ENCODE results near the gene VOPP1.
A peak's percentile ranks its signal among the peaks of the same experiment; 100 is the strongest.
"Not testable (repeated sequence)": the region's sequence is repeated elsewhere in the genome, so short reads cannot be mapped to it uniquely, and the experiment has no call there.

The VOPP1 gene, protein sequence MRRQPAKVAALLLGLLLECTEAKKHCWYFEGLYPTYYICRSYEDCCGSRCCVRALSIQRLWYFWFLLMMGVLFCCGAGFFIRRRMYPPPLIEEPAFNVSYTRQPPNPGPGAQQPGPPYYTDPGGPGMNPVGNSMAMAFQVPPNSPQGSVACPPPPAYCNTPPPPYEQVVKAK

DNA sequence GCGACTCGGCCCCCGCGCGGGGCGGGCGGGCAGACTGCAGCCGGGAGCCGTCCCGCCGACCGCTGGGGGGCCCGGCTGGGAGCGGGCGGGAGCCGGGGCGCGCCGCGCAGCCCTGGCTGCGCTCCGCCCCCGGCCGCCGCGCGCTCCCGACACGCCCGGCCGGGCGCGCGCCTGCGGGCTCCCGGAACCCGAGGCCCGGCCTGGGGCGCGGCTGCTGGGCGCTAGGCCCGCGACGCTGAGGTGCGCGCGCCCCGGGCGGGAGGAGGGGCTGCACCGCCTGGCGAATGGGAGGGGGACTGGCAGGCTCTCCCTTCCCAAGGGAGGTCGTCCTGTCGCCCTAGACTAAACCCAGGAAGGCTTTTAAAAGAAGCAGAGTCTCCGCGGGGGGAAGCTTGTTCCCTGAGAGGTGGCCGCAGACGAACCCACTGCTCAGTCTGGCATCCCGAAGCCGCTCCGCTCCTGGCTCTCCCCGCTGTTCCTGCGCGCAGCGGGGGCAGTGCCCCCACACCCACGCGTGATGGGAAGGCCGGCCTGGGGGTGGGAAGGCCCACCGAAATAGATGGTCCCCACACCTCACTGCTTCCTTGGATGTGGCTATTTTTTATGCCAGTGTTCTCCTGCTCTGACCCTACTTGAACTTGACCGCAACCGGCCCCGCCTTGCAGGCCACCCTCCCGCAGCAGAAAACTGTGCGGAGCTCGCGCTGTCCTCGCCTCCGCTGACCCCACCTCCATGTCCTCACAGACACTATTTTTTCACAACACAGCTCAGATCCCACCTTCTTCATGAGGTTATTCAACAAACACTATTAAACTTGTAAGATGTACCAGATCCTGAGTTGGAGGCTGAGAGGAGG, at the start of gene VOPP1:
Gene VOPP1 (minus strand): TSS at position 125 of the 856 bp plus-strand sequence. CDS start 178 bp downstream, outside the sequence.
- peak; percentile 91 for DNase-seq

DNA sequence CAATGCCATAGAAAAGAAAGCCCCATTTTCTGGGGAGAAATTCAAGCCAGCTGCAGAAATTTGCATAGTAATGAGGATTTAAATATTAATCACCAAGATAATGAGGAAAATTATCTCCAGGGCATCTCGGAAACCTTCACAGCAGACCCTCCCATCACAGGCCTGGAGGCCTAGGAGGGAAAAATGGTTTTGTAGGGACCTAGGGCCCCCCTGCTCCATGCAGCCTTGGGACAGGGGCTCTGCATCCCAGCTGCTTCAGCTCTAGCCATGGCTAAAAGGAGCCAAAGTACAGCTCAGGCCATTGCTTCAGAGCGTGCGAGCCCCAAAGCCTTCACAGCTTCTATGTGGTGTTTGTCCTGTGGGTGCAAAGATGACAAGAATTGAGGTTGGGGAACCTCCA, 46.6 kb upstream of the VOPP1 start:
- DNase-seq = no peak

DNA sequence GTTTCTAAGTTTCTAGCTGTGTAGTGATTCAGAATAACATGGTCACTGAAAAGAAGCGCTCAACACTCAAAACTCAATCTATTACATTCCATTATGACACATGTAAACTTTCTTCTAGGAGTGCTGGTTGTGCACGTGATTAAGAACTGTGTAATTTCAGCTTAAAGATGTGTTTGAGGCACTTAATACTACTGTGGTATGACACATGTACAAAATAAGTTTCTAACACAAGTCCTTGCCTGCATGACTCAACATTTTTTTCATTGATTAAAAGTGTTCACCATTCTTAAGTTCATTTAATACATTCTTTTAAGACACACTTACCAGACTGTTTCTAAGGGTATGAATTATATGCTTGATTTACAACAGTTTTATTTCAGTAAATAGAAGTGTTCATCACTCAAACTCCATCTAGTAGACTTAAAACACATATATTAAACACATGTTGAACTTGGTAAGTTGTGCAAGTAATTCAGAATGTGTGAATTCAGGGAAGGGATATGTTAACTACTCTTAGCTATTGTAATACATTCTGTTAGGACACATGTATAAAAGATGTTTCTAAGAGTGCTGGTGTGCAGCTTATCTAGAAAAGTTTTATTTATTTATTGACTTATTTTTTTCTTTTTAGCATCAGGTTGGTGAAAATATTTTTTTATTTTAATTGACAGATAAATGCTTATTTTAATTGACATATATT, 42.2 kb upstream of the VOPP1 start:
- DNase-seq = not testable (repeated sequence)

DNA sequence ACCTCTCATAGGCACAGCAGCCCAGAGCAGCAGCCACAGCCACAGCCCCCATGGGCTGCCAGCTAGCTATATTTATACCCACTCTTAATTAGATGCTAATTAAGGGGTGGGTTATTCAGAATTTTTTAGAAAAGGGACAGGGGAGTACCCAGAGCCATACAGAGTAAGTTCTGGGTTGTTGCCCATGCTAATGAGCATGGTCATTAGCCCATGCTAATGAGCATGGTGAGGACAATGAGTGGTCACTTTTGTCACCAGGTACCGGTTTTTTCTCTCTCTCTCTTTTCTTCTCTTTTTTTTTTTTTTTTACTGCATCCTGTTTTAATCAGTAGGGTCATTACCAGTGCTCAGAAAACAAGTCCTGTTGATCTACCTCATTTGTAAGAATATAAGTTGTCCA, 37.4 kb upstream of the VOPP1 start:
- not testable (repeated sequence) for DNase-seq

DNA sequence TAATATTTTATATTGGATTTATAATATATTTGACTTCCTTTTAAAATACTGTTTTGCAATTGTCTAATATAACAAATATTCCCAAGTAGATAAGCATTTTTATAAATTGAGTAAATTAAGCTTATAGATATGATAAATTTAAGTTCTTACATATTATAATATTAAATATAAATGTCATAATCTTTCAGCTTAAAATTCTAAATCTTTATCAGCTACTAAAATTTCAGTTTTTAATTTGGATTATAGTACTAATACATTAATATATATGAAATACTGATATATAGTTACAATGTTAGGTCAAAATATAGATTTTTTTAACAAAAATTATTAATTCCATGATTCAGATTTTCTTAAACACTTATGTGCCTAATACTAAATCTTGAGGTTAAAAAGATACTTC, 33.4 kb upstream of the VOPP1 start:
- DNase-seq = not testable (repeated sequence)

DNA sequence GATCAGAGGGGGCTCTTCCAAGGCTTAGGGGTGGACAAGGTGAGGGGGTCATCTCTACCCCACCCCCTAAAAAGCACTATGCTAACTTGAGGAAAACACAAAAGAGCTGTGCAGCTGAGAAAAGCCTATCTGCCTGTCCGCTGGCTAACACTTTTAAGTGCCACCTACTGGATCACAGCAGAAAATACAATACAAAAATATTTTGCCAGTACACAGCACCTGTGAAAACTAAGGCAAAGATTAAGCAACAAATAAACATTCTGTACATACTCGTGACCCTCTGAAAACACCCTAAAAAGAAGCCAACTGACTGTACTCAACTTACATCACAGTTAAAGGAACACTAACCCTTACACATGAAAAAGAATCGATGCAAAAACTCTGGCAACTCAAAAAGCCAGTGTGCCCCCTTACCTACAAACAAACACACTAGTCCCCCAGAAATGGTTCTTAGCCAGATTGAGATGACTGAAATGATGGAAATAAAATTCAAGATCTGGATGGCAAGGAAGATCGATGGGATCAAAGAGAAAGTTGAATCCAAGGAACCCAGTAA, 25.7 kb upstream of the VOPP1 start:
- not testable (repeated sequence) for DNase-seq

DNA sequence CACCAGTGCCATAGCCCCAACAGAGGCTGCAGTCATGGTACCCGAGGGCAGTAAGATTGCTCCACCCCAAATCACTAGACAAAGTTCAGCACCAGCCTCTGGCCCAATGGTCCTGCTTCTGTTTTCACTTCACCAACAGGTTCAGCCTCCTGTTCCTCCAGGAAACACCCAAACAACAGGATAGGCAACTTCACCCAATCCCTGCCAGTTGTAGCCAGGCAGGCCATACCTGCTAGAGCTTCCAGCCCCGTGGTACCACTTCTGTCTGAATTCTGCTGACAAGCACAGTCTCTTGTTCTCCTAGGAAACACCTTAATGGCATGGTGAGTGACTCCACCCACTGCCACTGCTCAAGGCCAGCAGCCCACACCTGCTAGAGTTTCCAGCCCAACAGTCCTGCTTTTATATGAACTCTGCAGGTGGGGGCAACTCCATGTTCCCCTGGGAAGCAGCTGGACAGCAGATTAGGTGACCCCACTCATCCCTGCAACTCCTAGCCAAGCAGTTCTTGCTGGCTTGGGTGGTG, 25.0 kb upstream of the VOPP1 start:
- not testable (repeated sequence) for DNase-seq

DNA sequence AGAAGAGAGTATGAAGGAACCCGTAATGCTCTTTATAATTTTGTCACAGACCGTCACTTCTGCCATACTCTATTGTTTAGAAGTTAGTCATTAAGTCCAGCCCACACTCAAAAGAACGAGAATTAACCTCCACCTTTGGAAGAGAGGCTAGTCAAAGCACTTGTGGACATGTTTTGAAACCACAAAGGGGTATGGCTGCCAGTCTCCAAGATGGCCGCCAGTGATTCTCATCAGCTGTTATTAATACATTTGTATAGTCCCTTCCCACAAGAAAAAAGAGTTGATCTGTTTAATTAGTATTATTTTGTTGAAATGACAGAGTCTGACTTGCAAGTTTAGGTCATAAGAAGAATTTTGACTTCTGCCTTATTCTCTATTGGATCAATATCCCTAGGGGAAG, 23.2 kb upstream of the VOPP1 start:
- DNase-seq = no peak

DNA sequence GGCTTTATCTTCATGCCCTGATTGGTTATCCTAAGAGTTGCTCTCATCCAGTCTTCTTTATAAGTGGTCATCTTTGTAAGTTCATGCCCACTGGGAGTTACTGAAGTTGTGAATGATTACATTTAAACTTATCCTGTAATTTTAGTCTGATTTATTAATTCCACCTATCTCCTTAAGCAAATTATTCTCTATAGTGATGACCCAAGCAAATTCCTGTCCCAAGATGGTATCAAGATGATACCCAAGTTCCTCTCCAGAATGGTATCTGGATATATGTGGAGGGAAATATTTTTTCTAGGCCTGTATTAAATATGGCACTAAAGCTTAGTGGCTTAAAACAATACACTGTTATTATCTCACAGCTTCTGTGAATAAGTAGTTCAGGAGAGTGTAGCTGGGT, 22.6 kb upstream of the VOPP1 start:
- no peak for DNase-seq

DNA sequence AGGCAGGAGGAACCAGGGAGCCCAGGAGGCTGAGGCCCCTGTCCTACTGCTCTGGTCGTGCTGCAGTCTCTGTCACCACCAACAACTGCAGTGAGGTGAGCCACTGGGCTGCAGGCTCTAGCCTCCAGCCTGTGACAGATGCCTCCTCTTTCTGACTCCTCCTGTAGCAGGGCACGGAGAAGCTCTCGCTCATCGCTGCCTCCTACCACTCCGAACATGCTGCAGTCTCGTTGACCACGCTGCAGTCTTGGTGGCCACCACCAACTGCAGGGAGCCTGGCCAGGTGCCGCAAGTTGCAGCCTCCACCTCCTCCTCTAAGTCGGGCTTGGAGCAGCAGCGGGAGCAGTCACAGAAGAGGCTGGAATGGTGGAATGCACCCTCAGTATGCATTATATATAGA, 22.1 kb upstream of the VOPP1 start:
- no peak for DNase-seq

DNA sequence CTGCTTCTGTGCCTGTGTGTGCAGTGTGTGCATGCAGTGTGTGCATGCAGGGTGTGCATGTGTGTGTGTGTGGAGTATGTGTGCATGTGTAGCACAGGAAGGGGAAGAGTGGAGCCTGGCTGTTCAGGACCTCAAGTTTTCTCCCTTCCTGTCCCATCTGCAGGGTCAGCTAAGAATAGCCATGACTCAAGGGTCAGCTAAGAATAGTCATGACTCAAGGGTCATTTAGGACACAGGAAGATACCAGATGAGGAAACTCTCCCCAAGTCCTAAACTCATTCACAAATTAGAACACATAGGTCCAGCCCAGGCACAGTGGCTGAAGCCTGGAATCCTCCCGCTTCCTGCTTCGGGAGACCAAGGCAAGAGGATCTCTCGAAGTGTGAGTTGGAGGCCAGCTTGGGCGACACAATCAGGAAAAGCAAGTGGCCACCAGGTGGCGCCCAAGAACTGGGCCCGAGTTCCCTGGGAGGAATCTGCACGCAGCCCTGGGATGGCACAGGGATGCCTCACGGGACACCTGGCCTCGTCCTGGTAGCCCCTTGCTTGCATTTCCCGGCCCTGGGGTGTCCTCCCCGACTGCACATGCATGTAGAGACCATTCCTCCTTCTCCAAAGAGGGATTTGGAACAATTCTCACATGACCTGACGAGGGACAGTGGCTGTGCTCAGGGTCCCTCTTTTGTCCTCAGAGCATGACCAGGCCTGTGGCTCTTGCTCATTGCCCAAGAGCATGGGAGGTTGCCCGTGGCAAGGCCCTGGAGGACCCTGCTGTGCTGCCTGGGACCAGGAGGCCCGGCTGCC, 21.4 kb upstream of the VOPP1 start:
- peak; percentile 54 for DNase-seq

DNA sequence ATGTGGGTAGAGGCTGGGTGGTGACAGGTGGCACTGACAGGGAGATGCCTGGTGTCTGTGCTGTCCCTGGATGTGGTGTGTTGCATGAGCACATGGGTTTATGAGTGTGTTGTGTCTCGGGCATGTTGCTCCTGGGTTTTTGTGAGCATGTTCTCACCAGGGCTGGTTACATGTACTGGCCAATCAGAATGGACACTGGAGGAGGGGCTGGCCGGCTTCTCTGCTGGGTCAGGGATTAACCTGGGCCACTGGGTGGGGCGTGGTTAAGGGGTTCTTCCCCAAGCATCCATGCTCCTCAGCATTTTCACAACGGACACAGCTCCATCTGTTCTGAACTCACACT, 20.8 kb upstream of the VOPP1 start:
- DNase-seq = no peak

DNA sequence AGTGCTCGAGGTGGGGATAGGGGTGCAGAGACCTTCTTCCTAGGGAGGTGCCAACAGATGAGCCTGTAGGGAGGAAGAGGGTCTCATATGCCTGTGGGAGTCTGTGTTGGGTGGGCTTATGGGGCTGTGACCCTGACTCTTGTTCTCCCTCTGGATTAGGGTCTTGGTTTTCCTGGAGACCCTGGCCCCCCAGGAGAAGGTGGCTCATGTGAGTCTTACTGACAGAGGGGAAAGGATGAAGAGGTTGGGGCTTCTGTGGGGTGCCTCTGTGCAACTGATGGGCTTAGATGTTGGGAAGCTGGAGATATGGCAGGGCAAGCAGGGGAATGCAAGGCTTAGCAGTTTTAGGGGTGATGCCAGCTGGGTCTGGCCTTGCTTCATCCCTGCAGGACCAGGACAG, 20.2 kb upstream of the VOPP1 start:
- DNase-seq = no peak

DNA sequence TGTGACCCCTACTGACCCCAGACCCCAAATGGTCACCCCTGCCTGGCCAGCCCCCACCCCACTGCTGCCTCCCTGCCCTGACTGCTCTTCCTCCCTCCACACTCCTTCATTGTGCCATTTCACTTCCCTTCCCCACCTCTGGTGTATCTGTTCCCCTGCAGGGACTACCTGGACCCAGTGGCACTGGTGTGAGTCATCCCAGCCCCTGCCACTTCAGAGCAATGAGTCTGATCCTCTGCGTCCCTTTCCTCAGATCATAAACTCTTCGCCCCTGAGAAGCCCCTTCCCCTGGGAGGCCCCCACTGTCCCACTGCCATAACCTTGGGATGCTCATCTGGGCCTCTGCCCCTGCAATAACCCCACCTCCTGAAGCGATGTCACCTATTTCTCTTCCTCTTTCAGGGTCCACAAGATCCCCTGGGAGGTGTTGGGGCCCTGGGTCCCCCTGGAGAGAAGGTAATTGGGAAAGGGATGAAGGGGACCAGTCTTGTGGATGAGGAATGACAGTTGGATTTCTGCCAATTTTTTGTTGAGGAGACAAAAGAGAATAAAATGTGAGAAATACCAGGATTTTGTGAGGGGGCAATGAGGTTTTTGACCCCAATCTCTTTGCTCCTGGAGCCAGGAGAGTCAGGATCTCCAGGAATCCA, 19.1 kb upstream of the VOPP1 start:
- DNase-seq = no peak

DNA sequence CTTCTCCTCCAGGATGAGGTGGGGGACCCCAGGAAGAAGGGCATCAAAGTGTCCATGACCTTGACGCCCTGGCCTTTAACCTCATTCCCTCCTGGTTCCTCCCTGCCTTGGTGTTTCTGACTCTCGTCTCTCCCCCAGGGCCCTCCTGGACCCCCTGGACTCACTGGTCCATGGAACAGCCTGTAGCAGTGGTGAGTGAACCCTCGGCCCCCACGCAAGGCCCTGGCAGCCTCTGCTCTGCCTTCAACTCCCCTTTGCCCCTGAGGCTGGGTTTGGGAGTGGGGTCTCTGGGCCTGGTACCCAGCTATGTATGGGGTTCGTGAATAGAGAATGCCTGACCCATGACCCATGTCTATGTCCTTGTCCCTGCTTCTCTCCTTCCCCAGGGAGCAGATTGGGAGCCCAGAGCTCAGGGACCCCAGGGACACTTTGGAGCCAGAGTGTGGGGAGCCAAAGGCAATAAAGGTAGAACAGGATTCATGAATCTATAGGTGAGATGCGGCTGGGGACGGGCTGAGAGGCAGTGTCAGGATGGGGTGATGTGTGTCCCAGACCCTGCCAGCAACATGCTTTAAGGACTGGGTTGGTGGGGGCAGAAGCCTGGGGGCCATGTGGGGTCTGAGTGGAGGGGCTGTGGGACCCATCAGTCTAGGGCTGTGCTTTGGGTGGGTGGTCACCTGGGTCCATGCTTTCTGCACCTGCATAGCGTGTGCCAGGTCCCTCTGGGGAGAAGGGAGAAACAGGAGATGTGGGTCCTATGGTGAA, 18.4 kb upstream of the VOPP1 start:
- DNase-seq = no peak

DNA sequence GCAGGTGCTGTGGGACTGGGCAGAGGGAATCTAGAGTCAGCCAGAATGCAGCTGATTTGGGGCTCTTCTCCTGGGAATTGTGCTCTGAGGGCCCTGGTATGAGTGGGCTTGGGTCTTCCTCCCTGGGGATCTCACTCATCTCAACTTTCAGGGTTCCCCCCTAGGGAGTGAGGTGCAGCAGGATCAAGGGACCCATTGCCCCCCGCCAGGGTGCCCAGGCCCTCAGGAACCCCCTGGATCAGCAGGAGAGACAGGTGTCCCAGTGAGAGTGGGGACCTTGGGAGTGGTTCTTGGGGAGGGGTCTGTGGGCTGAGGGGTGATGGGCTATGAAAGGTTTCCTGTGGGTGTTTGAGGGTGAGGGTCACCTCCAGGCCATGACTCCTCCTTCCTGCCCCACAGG, 17.6 kb upstream of the VOPP1 start:
- no peak for DNase-seq

DNA sequence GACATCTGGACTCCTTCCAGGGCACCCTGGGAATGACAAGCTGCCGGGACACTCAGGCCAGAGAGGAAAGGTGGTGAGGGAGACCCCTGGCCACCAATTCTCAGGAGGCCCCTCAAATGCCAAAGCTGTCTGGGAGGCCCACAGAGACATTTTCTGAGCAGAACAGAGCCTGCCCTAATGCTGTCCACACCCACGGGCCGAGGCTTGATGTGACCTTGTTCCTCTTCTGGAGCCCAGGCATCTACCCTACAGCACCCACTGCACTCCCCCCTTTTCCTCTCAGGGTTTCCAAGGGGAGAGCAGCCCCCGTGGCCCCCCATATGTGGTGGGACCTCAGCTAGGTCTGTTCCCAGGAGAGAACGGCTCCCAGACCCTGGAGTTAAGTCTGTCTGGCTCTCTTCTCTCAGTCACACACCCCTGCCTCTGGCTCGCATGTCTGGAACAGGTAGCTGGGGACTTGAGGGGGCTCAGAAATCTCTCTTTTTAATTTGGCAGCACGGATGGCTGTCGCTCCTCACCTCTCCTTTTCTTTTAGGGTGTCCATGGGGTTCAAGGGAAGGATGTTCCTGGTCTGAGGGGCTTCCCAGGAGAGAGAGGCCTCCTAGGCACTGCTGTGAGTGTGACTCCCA, 16.8 kb upstream of the VOPP1 start:
- DNase-seq = no peak

DNA sequence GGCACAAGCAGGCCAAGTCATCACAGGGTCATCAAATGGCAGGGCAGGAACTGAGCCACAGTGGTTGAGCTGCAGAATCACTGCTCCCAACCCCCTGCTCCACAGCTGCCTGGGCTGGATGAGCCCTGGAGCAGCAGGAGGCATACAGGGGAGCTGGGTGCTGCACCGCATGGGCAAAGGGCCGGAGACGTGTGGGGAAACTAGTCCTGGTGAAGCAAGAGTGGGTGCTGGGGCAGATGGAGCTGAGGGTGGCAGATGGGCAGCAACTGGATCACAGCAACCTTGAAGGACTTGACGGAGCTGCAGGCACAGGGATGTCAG, 16.0 kb upstream of the VOPP1 start:
- no peak for DNase-seq

DNA sequence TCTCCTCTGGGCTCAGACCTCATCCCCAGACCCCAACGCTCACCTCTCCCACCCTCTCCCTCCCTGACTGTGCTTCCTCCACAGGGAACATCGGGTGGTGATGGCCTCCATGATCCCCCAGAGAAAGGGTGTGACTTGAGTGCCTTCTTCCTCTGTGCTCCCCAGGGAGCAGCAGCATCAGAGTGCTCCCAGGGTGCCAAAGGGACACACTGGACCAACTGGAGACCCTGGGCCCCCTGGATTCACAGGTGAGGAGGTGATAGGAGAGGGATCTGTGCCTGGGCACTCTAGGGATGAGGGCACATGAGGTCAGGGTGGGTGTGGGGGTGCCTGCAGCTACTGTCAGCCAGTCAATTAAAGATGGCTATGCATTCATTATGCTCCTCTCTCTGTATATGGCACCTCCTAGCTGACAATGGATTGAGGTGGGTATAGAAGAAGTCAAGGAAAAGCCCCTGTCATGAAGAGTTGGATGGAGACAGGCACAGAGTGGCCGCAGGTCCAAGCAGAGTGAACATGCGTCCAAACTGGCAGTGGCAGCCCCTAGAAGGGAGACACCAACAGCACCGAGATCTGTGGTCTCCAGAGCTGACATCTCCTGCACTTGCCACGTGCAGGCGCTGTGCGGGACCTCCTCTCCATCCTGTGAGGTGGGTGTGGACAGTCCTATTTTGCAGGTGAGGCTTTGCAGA, 15.5 kb upstream of the VOPP1 start:
- no peak for DNase-seq

DNA sequence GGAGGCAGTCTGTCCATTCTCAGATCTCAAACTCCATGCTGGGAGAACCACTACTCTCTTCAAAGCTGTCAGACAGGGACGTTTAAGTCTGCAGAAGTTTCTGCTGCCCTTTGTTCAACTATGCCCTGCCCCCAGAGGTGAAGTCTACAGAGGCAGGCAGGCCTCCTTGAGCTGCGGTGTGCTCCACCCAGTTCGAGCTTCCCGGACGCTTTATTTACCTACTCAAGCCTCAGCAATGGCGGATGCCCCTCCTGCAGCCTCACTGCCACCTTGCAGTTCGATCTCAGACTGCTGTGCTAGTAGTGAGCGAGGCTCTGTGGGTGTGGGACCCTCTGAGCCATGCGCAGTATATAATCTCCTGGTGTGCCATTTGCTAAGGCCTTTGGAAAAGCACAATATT, 10.4 kb upstream of the VOPP1 start:
- DNase-seq = not testable (repeated sequence)

All from retina (tissue), 1 donor.